GM19025 (cell line): Measurements from ENCODE around the gene MRPL16.
"Not testable (repeated sequence)": the region's sequence is repeated elsewhere in the genome, so short reads cannot be mapped to it uniquely, and the experiment has no call there.

Experiments
- ATAC-seq: cut with Tn5 transposase; IDR thresholded peaks from one replicate; pipeline ENCODE4 v1.9.1; 2021; ENCODE audit warnings: mild to moderate bottlenecking, low read depth, moderate library complexity; ENCODE audit not compliant: unreplicated experiment

Gene MRPL16

GRCh38 chr11:59813364-59813763 is 2.8 kb upstream of the MRPL16 start:
- ATAC-seq, result no peak

GRCh38 chr11:59812220-59812619 is 1.6 kb upstream of the MRPL16 start:
- no peak for ATAC-seq

GRCh38 chr11:59810911-59811259 is 307 bp upstream of the MRPL16 start:
- no peak for ATAC-seq

GRCh38 chr11:59807047-59807610 is 3.4 kb downstream of the MRPL16 start:
- no peak for ATAC-seq

- ATAC-seq, result no peak
Observed at GRCh38 chr11:59804061-59804460, 6.5 kb downstream of the MRPL16 start.

GRCh38 chr11:59802639-59803176 is 7.9 kb downstream of the MRPL16 start:
- ATAC-seq, result no peak

GRCh38 chr11:59801981-59802638 is 8.5 kb downstream of the MRPL16 start:
- ATAC-seq, result no peak

GRCh38 chr11:59801160-59801706 is 9.3 kb downstream of the MRPL16 start:
- no peak for ATAC-seq

- ATAC-seq, result no peak
Observed at GRCh38 chr11:59800390-59801025, 10.1 kb downstream of the MRPL16 start.

- ATAC-seq, result no peak
Observed at GRCh38 chr11:59794417-59794816, 16.2 kb downstream of the MRPL16 start.

- no peak for ATAC-seq
Observed at GRCh38 chr11:59792507-59792906, 18.1 kb downstream of the MRPL16 start.

- ATAC-seq, result no peak
Observed at GRCh38 chr11:59791639-59792038, 18.9 kb downstream of the MRPL16 start.

- no peak for ATAC-seq
Observed at GRCh38 chr11:59787816-59788215, 22.8 kb downstream of the MRPL16 start.

GRCh38 chr11:59787255-59787588 is 23.4 kb downstream of the MRPL16 start:
- ATAC-seq, result no peak

- no peak for ATAC-seq
Observed at GRCh38 chr11:59785818-59786217, 24.8 kb downstream of the MRPL16 start.

- not testable (repeated sequence) for ATAC-seq
Observed at GRCh38 chr11:59784441-59784840, 26.1 kb downstream of the MRPL16 start.

GRCh38 chr11:59783632-59784090 is 26.9 kb downstream of the MRPL16 start:
- no peak for ATAC-seq

GRCh38 chr11:59782080-59782479 is 28.5 kb downstream of the MRPL16 start:
- no peak for ATAC-seq

- ATAC-seq, result no peak
Observed at GRCh38 chr11:59779487-59779886, 31.1 kb downstream of the MRPL16 start.

- no peak for ATAC-seq
Observed at GRCh38 chr11:59778122-59778521, 32.5 kb downstream of the MRPL16 start.

GRCh38 chr11:59777104-59777503 is 33.5 kb downstream of the MRPL16 start:
- ATAC-seq, result no peak
